ENCODE data around the gene NTHL1.

NTHL1 gene

DNA sequence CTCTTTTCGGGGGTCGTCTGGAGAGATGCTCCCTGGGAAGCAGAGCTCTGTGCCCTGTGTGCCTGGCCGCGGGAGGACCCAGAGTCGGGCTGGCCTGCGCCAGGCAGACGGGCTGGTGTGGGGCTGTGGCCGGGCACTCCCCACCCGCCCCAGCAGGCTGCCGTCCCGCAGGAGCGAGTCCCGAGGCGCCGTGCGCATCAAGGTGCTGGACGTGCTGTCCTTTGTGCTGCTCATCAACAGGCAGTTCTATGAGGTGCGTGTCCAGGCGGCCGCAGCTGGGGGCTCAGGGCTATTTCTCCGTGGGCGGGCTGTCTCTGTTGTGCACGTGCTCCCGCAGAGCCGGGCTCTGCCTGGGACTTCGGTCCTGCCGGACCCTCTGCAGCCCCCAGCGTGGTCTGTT, 15.2 kb upstream of the NTHL1 start:
- DNase-seq: no peak

DNA sequence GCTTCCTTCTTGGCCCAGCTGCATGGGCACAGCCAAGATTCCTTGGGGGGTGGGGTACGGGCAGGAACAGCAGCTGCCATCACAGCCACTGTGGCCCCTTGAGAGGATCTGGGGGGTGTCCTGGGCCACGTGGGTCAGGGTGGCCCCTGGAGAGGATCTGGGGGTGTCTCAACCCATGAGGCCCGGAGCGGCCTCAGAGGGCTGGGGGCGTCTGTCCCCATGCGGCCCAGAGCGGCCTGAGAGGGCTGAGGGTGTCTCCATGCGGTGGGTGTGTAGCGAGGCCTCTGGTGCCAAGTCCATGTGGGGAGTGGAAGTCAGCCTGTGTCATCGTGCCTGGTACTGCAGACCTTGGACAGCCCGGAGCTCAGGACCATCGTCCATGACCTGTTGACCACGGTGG, 13.9 kb upstream of the NTHL1 start:
- DNase-seq: no peak

DNA sequence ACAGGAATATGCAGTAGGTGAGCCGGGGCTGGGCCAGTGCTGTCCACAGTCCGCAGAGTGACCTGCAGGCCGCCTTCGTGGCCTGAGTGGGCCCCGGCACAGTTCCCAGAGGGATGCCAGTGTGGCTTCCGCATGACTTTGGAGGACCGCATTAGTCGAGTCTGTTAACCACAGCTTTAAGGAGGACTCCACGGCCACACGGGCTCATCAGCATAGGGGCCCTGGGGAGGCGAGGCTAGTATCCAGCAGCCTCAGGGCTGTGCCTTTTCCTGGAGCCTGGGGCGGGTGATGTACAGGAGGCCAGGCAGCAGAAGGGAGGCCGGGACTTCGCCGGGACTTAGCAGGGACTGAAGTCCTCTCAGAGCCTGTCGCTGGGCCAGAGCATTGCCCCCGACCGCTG, 13.4 kb upstream of the NTHL1 start:
- no peak for DNase-seq

DNA sequence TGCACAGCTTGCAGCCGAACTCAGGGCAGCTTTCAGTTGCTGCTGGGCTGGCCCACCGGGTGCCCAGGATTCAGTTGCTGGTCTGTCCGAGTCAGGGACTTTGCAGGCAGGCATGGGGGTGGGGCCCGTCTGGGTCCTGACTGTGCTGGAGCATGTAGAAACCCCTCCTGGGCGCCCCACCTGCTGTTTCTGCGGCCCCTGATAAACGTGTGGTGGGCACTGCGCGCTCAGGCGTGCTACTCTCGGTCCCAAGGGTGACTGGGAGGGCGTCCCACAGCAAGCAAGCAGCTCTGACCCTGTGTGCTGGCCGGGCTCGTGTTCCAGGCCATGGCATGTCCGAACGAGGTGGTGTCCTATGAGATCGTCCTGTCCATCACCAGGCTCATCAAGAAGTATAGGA, 12.7 kb upstream of the NTHL1 start:
- no peak for DNase-seq

DNA sequence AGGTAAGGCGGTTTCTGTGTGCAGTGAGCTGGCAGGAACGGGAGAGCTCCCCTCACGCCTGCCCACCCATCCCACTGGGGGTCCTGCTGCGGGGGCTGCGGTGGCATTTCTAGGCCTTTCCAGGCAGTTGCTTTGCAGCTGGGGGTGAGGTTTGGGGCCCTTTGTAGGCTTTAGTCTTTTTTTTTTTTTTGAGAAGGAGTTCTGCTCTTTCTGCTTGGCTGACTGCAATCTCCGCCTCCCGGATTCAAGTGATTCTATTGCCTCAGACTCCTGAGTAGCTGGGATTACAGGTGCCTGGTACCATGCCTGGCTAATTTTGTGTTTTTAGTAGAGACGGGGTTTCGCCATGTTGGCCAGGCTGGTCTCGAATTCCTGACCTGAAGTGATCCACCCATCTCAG, 11.2 kb upstream of the NTHL1 start:
- DNase-seq: no peak

DNA sequence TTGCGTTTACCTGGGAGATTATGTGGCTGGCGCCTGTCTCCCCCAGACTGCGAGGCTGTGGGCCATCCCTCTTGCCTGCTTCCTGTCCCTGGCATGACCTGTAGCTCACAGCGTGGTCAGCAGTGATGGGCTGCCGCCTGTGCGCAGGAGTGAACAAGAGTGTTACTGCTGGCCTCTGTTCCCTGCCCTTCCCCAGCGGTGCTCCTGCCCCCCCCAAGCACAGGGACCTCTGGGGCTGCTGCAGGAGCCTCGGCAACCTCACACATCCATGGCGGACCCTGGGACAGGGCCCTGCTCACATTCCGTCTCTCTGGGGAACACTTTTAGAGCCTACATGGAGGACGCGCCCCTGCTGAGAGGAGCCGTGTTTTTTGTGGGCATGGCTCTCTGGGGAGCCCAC, 10.8 kb upstream of the NTHL1 start:
- no peak for DNase-seq

DNA sequence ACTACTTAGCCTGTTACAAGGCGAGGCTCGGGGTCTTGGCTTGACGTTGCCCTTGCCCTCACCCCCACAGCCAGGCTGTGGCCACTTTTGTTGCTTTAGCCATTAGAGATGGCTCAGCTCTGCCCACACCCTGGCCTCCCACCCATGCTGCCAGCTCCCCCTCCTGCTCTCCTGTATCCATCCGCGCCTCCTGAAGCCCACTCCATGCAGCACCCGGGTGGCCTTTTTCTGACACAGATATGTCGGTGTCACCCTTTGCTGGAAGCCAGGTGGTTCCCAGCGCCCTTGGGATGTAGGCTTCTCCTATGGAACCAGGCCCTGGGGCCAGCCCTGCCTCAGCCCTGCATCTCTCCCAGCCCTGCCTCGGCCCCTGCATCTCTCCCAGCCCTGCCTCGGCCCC, 9.8 kb upstream of the NTHL1 start:
- DNase-seq: no peak

DNA sequence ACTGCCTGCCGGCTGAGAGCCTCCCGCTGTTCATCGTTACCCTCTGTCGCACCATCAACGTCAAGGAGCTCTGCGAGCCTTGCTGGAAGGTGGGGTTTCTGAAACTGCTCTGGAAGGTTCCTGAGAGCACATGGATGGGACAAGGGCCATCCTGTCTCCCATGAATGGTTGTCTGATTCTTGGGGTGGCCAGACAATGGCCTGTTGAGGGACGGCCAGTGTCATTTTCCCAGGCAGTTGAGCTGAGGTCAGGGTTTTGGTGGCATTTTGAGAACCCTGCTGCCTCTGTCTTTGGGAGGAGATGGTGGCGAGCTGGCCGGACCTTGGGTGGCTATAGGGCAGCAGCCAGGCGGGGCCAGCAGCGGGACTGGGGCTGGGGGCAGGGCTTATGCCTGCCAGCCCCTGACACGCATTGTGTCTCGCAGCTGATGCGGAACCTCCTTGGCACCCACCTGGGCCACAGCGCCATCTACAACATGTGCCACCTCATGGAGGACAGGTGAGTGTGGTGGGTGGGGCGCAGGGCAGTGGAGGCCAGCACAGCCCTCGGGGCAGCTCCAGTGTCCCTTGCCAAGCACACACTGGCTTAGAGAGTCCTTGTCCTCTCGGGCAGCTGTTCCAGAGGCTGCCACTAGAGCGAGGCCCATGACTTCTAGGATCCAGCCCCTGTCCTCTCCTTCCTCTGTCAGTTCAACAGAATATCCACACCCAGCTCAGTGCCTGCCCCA, 9.2 kb upstream of the NTHL1 start:
- DNase-seq: no peak

DNA sequence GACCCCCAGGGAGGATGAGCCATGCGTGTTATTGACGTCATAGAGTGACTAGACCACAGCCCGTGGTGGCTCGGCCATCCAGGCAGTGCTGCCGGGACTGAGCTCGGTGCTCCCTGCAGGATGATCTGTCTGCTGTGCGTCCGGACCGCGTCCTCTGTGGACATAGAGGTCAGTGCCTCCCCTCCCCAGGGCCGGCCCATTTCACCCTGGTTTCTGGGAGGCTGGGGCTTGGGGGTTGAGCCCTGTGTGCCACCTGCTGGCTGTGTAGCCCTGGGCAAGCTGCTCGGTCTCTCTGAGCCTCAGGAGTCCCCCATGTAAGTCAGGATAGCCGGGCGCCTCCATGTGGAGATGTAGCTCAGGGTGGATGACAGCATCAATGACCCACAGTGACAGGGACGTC, 8.4 kb upstream of the NTHL1 start:
- no peak for DNase-seq

DNA sequence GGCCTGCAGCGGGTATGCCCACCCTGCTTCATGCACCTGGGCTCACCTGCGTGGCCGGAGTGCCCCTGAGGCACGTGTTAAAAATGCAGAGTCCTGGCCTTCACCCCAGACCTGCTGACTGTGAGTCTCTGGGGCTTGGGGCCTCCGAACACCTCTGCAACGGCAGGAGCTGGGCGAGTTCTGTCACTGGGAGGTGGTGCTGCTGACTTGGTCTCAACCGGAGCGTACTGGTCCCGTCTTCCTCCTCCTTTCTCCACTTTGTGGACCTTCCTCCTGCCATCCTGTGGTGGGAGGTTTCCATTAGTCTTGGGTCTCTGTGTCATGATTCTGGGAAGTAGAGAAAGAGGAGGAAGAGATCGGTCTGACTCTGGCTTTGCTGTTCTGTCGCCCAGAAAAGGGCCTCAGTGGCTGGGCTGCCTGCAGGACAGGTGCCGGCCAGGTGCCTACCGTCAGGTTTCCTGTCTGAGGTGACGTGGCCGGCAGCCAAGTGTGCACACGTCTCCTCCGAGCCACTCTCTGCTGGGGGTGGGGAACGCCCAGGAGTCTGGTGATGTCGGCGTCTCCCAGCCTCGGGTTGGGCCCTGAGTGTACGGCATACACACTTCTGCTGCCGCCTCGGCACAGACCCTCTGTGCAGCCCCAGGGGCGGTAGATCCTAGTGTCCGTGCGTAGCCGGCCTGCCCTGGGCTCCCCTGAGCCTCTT, 7.1 kb upstream of the NTHL1 start:
- no peak for DNase-seq

DNA sequence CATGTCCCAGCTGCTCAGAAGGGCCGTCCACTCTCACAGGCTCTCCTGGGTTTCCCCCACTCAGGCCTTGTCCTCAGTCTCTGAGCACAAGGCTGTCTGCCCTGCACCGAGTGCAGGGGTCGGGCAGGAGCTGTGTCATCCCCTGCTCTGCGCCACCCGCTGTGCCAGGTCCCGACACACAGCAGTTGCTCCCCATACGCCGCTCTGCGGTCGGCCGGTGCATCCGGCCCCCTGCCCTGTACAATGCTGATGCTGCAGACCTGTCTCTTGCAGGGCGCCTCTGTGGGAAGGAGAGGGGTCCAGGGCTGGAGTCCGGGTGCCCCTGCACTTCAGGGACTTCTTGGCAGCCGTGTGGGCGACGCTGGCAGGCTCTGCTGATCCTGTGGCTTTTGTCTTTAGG, 6.3 kb upstream of the NTHL1 start:
- no peak for DNase-seq

DNA sequence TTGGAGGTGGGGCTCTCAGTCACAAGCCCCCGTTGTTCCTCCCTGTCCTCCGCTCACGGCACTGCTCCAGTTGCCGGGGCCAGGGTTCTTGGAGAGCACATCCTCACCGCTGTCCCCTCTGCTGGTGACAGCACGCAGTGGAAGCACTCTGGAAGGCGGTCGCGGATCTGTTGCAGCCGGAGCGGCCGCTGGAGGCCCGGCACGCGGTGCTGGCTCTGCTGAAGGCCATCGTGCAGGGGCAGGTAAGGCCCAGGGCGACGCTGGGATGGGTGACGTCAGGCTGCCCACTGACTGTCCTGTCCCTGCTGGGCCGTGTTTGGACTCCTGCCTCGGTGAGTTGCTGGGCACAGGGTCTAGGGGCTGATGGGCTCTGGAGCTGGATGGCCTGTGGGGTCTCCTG, 5.6 kb upstream of the NTHL1 start:
- DNase-seq: no peak

DNA sequence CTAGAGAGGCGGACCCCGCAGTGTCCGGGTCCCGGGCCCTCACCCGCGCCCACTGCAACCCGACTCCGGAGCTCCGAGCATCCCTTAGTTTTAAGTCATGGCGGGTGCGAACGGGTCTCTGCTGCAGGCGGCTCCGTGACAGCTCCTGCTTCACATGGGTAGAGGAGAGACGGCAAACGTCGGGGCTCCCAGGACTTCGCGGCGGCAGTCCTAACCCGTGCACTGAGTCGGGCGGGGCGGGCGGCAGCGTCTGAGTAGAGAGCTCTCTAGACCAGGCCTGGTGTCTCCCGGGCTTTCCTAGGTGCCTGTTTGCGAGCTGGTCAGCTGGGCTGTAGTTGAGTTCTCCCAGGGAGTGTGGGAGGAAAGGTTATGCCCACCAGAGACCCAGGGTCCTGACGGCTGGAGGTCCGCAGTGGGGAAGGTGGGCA, 496 bp upstream of the NTHL1 start:
- DNase-seq: no peak

DNA sequence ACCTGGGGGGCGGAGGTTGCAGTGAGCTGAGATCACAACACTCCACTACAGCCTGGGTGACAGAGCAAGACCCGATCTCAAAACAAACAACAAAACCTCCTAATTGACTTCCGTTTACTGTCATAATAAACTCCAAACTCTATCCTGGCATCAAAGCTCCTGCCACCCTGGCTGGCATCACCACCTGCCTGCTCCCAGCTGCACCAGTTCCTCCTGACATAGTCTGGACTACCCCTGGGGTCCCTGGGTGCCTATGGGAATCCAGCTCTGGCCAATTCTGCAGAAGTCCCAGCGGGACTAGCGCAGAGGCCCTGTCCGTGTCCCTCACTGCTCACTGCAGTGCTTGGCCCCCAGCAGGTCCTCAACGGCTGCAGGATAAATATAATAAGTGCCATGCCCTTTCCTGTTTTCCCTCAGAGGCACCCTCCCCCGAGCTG, 723 bp downstream of the NTHL1 start:
- DNase-seq: no peak

DNA sequence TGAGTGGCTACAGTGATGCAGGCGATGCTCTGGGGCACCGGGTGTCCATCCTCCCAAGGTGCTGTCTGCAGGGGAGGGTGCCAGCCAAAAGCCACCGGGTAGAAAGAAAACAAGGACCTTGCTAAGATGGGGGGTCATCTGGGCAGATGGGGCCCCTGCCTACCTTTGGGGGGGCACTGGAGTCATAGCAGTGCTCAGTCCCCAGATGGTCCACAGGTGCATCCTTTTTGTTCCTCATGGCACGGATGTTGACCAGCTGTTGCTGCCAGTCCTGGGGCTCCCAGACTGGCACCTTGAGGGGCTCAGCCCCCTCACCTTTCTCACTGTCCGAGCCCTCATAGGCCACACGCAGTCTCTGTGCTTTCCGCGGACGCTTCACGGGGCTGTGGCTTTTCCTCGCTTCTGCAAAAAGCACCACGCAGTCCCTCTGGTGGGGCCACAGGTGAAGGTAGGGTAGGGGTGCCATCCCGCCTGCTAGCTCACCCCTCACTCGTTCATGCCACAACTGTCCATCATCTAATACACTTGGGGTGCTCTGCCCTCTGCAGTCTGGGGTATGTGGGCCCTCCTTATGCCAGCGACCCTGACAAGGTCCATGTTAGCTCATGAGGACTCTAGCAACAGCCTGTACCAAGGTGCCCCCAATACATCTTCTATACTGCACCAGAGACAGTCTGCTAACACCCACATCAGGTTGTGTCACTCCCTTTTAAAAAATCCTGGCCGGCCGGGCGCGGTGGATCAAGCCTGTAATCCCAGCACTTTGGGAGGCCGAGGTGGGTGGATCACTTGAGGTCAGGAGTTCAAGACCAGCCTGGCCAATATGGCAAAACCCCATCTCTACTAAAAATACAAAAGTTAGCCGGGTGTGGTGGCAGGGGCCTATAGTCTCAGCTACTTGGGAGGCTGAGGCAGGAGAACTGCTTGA, 1.4 kb downstream of the NTHL1 start:
- DNase-seq: no peak

DNA sequence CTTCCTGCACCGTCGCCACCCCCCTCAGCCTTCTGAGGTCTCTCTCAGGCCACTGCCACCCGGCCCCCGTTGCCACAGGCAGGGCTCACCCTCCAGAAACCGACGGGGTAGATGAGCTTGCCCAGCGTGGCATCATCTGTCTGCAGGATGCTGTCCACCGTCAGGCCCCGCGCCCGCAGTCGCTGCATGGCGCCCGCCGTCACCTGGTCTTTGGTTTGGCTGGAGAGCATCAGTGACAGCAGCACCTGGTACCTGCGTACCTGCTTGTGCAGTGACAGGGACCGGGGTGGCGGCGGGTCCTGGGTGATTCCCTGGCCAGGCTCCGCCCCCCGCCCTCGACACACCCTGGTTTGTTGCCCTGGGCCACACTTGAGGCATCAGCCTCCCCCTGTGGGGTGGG, 3.1 kb downstream of the NTHL1 start:
- no peak for DNase-seq

DNA sequence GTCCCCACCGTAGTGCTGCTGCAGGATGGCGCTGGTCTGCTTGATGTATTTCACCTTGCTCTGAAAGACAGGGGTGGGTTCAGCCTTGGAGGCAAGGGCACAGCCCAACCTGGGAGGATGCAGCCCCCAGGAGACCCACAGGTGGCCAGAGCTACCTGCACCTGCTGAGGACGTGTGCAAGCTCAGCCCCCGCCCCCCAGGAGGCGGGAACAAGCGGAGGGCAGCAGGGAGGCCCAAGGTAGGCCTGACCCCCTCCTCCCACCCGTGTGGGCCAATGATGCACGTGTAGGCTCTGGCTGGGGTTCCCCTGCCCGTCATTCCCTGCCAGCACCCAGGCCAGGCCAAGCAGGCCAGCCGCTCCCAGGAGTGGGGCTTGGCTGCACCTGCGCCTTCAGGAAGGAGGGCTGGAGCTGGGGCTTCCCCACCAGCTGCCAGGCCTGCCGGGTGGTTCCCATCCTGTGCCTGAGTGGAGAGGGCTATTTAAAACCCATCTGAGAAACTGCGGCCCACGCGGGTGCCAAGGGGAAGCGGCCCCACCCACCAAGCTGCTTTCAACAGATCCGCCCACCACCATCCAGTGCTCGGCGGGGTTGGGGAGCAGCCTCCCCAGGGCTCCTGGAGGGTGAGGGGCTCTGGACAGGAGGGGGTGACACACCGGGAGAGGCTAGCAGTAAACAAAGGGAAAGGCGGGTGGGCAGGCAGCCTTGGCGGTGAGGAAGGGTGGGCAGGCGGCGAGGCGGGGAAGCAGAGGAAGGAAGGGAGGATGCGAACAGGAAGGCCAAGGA, 3.8 kb downstream of the NTHL1 start:
- DNase-seq: no peak

DNA sequence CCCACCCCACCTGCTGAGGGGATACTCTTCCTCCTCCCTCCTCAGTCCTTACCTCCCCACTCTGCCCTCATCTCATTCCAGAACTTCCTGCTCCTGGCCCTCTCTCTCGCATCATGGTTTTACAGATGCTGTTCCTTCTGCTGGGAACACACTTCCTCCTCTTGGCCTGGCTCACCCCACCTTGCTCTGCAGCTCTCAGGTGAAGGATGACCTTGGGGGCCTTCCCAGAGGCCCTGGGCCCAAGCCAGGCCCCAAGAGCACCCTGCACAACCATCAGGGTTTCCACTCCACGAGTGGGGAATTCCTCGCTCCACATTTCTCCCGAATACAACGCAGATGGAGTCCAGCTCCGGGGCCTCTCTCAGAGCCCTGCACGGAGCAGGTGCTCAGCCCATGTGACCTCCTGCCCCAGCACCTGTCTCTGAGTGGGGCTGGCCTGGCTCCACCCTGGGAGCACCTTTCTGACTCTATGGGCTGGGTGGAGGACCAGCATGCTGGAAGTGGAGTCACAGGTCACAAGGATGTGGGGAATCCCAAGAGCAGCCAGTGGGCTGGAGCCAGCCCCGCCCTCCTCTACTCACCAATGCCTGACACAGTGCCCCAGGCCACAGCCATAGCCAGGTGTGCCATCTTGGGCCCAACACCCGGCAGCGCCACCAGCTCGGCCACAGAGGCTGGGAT, 4.5 kb downstream of the NTHL1 start:
- DNase-seq: no peak

DNA sequence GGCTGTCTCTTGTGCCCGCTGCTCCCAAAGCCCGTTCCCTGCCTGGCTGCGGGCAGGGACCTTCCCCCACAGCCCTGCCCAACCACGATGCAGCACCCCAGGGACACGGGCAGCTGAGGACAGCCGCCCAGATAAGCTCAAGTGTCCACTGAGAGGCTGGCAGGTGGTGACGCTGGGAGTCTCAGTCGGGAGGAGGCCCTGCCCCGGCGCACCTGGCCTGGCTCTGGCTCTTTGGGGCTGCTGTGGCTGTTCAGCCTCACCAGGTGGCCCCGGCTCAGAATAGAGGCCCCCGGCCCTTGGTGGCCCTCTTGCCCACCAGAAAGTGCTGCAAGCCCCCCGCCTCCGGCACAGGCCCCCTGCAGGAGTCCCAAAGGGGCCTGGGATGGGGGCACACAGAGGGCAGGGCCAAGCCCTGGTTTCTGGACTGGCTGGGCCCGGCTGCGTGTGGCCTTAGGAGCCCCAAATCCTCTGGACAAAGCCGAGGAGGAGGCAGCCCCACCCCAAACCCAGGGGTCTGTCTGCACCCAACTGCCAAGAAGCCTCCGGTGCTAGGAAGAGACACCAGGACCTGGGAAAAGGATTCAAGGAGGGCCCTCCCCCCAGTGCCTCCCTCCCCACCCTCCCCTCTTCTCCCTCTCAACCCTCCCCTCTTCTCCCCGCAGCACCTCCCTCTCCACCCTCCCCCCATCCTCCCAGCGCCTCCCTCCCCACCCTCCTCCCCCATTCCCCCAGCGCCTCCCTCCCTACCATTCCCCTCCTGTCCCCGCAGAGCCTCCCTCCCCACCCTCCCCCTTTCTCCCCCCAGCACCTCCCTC, 5.3 kb downstream of the NTHL1 start:
- no peak for DNase-seq

DNA sequence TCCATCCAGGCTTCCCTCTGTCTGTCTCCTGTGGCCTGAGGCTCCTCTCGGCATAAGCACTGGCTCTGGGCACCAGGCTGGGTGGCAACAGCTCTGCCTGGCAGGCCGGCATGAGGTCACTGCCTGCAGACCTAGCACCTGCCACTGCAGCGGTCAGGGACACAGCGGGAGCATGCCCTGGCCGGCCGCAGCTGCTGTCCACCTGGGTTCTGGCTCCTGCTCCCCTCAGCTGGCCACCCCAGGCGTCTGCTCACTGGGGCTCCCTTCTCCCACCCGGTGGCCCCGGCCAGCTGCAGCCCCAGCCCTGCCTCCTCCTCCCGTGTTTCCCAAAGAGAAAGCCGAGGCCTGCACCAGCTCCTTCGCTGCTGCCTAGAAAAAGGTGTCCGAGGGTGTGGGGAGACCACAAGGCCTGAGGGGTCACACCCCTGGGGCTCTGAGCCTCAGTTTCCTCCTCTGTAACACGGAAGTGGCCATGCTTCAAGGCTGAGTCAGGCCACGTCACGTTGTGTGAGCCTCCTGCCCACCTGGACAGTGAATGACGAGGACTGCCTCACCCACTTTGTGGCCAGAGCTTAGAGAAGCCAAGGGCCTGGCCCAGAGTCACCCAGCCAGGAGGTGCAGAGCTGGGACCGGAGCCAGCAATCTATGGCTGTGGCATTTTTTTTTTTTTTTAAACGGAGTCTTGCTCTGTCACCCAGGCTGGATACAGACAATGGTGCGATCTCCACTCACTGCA, 6.7 kb downstream of the NTHL1 start:
- no peak for DNase-seq
